Activated CD8-positive, alpha-beta T cell treated with anti-CD3 and anti-CD28 coated beads for 36 hours (primary cell): ENCODE data around the gene TAB2. TPM values are rescaled to one million over a fixed set of nuclear protein-coding genes. Genes with fewer than 3 reads are reported as not detected.

Source experiments
- ATAC-seq: fragments of 200-7000 bp; cut with Tn5 transposase; one replicate; pipeline ENCODE4 v1.10.0; 2021; ENCODE audit warnings: mild to moderate bottlenecking, moderate library complexity
- CTCF ChIA-PET: fragments of 350-600 bp; sonication (Branson Sonifier 250); formaldehyde crosslinking; loops from one replicate; lab custom pipeline; 2021; ENCODE audit warnings: antibody characterized with exemption; lab: Charles Lee
- POLR2A ChIA-PET: fragments of 350-600 bp; sonication (Branson Sonifier 250); formaldehyde crosslinking; loops from one replicate; lab custom pipeline; 2021; ENCODE audit warnings: antibody characterized with exemption; lab: Charles Lee
- DNase-seq: peaks from one replicate; pipeline ENCODE4 v3.0.0-alpha.2; 2020
- H3K27ac Mint-ChIP-seq: one replicate; pipeline ENCODE4 v1.8.0; 2021; ENCODE audit warnings: mild to moderate bottlenecking, mixed read lengths
- H3K27me3 Mint-ChIP-seq: one replicate; pipeline ENCODE4 v1.8.0; 2021; ENCODE audit warnings: mixed read lengths
- H3K36me3 Mint-ChIP-seq: one replicate; pipeline ENCODE4 v1.8.0; 2021; ENCODE audit warnings: low read depth, mixed read lengths
- H3K4me1 Mint-ChIP-seq: one replicate; pipeline ENCODE4 v1.8.0; 2021; ENCODE audit warnings: low read depth, mixed read lengths
- H3K4me3 Mint-ChIP-seq: one replicate; pipeline ENCODE4 v1.8.0; 2021; ENCODE audit warnings: mild to moderate bottlenecking, moderate library complexity, mixed read lengths
- H3K9me3 Mint-ChIP-seq: one replicate; pipeline ENCODE4 v1.8.0; 2021; ENCODE audit warnings: mixed read lengths
- intact Hi-C: fragments of 100-400 bp; cut with micrococcal nuclease; formaldehyde crosslinking; loops from one replicate; pipeline ENCODE4 v1.10.0; 2022
- total RNA-seq, 2 experiments: library from RNA; stranded (reverse); gene quantifications; one replicate each; pipeline ENCODE4 v1.2.3, GENCODE V29; 2021
- TF ChIP-seq, protein P1 (sequence below): fragments of 200-600 bp; IDR thresholded peaks from one replicate; pipeline ENCODE4 v1.8.0; 2022; ENCODE audit warnings: antibody characterized with exemption, mild to moderate bottlenecking

TAB2 gene
- total RNA-seq, 2 experiments from 2014 or later, result 64.8 to 69.1 TPM

DNA sequence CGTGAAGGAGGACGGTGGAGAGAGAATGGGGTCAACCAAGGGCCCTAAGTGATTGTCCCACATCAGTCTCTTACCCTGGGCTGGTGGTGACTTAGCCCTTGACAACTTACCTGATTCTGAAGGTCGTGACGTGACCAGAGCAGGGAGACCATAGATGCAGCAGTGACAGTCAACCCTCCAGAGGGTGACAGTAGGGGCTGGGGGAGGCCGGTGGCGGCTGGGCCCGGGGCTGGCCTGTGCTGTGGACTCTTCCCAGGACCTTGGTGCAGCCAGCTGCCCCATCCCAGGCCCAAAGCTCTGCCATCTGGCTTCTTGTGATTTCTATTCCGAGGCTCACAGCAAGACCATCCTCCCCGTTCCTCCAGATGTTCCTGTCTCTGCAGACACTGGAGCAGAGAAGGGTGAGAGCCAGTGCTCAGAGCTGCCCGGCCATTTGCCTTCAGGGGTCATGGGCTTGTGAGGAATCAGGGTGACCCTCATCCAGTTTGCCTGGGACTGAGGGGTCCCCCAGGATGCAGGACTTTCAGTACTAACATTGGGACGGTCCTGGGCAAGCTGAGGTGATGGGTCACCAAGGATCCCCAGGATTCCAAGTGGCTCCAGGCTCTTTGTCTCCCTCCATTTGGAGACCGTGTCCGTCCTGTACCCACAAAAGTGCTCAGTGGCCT, 118.5 kb downstream of the TAB2 start:
- no peak for ATAC-seq
- TF ChIP-seq, protein P1, sequence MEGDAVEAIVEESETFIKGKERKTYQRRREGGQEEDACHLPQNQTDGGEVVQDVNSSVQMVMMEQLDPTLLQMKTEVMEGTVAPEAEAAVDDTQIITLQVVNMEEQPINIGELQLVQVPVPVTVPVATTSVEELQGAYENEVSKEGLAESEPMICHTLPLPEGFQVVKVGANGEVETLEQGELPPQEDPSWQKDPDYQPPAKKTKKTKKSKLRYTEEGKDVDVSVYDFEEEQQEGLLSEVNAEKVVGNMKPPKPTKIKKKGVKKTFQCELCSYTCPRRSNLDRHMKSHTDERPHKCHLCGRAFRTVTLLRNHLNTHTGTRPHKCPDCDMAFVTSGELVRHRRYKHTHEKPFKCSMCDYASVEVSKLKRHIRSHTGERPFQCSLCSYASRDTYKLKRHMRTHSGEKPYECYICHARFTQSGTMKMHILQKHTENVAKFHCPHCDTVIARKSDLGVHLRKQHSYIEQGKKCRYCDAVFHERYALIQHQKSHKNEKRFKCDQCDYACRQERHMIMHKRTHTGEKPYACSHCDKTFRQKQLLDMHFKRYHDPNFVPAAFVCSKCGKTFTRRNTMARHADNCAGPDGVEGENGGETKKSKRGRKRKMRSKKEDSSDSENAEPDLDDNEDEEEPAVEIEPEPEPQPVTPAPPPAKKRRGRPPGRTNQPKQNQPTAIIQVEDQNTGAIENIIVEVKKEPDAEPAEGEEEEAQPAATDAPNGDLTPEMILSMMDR, result no peak
- no peak for DNase-seq
- Mint-ChIP-seq H3K36me3 (no peaks in the 10 kb centered on the region), H3K27ac (no peak overlapping the region), H3K4me1 (peaks cover 21% of the 10 kb centered on the region), H3K27me3 (no peaks in the 10 kb centered on the region), H3K4me3 (no peak overlapping the region), H3K9me3 (no peaks in the 10 kb centered on the region)
- intact Hi-C loops, result loop anchor here (5.0 kb wide), 1 partner anchor 81 kb away; no protein-coding TSS in a partner anchor
- CTCF ChIA-PET, result interaction anchor here (9.5 kb wide), 1 partner anchor 408 kb away, joined by 180 read pairs; no protein-coding TSS in a partner anchor
- POLR2A ChIA-PET, result interaction anchor here (0.9 kb wide), 1 partner anchor 11 kb away, joined by 3 read pairs; no protein-coding TSS in a partner anchor

DNA sequence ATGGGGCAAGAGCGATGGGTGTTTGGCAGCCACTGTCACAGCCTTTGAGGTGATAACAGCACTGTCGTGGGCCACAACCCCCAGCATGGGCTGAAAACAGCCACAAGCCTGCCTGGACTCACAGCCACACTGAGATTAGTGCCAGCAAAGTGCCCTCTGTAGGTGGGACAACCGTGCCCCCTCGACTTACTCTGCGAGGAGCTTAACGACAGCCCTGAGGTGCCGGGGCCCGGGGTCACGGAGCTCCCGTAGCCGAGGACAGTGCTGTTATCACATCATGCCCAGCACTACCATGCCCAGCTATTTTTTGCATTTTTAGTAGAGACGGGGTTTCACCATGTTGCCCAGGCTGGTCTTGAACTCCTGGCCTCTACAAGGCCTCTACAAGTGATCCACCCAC, 119.1 kb downstream of the TAB2 start:
- TF ChIP-seq, protein P1, result no peak
- DNase-seq (no peak), ATAC-seq (no peak)
- Mint-ChIP-seq H3K9me3 (no peaks in the 10 kb centered on the region), H3K4me1 (peaks cover 21% of the 10 kb centered on the region), H3K36me3 (no peaks in the 10 kb centered on the region), H3K27ac (no peak overlapping the region), H3K4me3 (no peak overlapping the region), H3K27me3 (no peaks in the 10 kb centered on the region)
- intact Hi-C loops, result loop anchor here (5.0 kb wide), 1 partner anchor 81 kb away; no protein-coding TSS in a partner anchor
- ChIA-PET CTCF (interaction anchor here (9.5 kb wide), 1 partner anchor 408 kb away, joined by 180 read pairs; no protein-coding TSS in a partner anchor), POLR2A (no interaction called here)

DNA sequence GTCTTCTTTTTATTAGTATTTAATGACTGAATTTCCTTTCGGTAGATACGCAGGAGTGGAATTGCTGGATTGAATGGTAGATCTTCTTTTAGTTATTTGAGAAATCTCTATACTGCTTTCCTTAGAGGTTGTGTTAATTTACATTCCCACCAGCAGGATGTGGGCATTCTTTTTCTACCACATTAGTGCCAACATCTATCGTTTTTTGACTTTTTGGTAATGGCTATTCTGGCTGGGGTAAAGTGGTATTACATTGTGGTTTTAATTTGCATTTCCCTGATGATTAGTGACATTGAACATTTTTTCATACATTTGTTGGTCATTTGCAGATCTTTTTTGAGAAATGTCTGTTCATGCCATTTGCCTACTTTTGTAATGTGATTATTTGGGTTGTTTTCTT, 119.7 kb downstream of the TAB2 start:
- DNase-seq (no peak), ATAC-seq (no peak)
- CTCF ChIA-PET, result interaction anchor here (9.5 kb wide), 1 partner anchor 409 kb away, joined by 180 read pairs; no protein-coding TSS in a partner anchor
- H3K9me3 Mint-ChIP-seq, result no peaks in the 10 kb centered on the region
- peaks cover 17% of the 10 kb centered on the region for H3K4me1 Mint-ChIP-seq
- H3K36me3 Mint-ChIP-seq, result no peaks in the 10 kb centered on the region
- POLR2A ChIA-PET, result no interaction called here
- no peak overlapping the region for H3K27ac Mint-ChIP-seq
- no peak overlapping the region for H3K4me3 Mint-ChIP-seq
- H3K27me3 Mint-ChIP-seq, result no peaks in the 10 kb centered on the region
- intact Hi-C loops, result loop anchor here (5.0 kb wide), 1 partner anchor 80 kb away; no protein-coding TSS in a partner anchor
- TF ChIP-seq, protein P1, result no peak

DNA sequence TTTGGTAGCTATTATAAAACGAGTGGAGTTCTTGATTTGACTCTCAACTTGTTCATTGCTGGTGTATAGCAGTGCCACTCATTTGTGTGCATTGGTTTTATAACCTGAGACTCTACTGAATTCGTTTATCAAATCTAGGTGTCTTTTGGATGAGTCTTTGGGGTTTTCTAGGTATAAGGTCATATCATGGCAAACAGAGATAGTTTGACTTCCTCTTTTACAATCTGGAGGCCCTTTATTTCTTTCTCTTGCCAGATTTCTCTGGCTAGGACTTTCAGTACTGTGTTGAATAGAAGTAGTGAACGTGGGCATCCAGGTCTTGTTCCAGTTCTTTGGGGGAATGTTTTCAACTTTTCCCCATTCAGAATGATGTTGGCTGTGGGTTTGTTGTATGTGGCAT, 121.3 kb downstream of the TAB2 start:
- no peak for ATAC-seq
- intact Hi-C loops, result loop anchor here (5.0 kb wide), 1 partner anchor 78 kb away; no protein-coding TSS in a partner anchor
- no peak overlapping the region for H3K4me3 Mint-ChIP-seq
- TF ChIP-seq, protein P1, result no peak
- H3K27me3 Mint-ChIP-seq, result no peaks in the 10 kb centered on the region
- H3K4me1 Mint-ChIP-seq, result peaks cover 17% of the 10 kb centered on the region
- ChIA-PET POLR2A (no interaction called here), CTCF (interaction anchor here (1.3 to 1.4 kb wide), 2 partner anchors 78 to 410 kb away, joined by 4 to 9 read pairs; no protein-coding TSS in a partner anchor)
- H3K36me3 Mint-ChIP-seq, result no peaks in the 10 kb centered on the region
- no peaks in the 10 kb centered on the region for H3K9me3 Mint-ChIP-seq
- no peak for DNase-seq
- H3K27ac Mint-ChIP-seq, result no peak overlapping the region

DNA sequence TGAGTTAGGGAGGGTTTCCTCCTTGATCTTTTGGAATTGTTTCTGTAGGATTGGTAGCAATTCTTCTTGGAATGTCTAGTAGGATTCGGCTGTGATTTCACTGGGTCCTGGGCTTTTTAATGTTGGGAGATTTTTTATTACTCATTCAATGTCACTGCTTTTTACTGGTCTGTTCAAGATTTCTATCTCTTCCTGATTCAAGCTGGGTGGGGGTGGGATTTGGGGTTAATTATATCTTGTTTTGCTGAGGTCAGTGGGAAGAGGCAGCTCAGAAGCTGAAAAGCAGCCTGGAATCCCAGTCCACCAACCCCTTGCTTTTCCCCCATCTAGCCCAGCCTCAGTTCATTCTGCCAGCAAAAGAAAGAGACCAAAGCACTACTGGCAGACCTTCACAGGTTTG, 122.1 kb downstream of the TAB2 start:
- POLR2A ChIA-PET, result no interaction called here
- H3K4me1 Mint-ChIP-seq, result peaks cover 17% of the 10 kb centered on the region
- H3K27me3 Mint-ChIP-seq, result no peaks in the 10 kb centered on the region
- TF ChIP-seq, protein P1, result no peak
- CTCF ChIA-PET, result interaction anchor here (1.3 to 1.4 kb wide), 2 partner anchors 77 to 411 kb away, joined by 4 to 9 read pairs; no protein-coding TSS in a partner anchor
- no peaks in the 10 kb centered on the region for H3K9me3 Mint-ChIP-seq
- H3K36me3 Mint-ChIP-seq, result no peaks in the 10 kb centered on the region
- ATAC-seq, result no peak
- H3K4me3 Mint-ChIP-seq, result no peak overlapping the region
- intact Hi-C loops, result loop anchor here (5.0 kb wide), 1 partner anchor 78 kb away; no protein-coding TSS in a partner anchor
- DNase-seq, result no peak
- no peak overlapping the region for H3K27ac Mint-ChIP-seq
